HG02938 (cell line): ENCODE measurements around the gene NACC2.

Experiments used
- ATAC-seq: cut with Tn5 transposase; IDR thresholded peaks from one replicate; pipeline ENCODE4 v1.9.1; 2021; ENCODE audit warnings: mild to moderate bottlenecking, moderate library complexity; ENCODE audit not compliant: unreplicated experiment

NACC2 gene

GRCh38 chr9:135998410-135999071 lies 96.5 kb downstream of the NACC2 start:
- no peak for ATAC-seq

- no peak for ATAC-seq
Measured at GRCh38 chr9:135998016-135998380, 97.1 kb downstream of the NACC2 start.

GRCh38 chr9:135997090-135998015 lies 97.7 kb downstream of the NACC2 start:
- ATAC-seq, result no peak

GRCh38 chr9:135995816-135996215 lies 99.3 kb downstream of the NACC2 start:
- no peak for ATAC-seq

- ATAC-seq, result no peak
Measured at GRCh38 chr9:135994501-135995192, 100.4 kb downstream of the NACC2 start.

- ATAC-seq, result no peak
Measured at GRCh38 chr9:135993765-135994500, 101.2 kb downstream of the NACC2 start.

GRCh38 chr9:135993409-135993742 lies 101.7 kb downstream of the NACC2 start:
- ATAC-seq, result no peak

GRCh38 chr9:135992486-135993408 lies 102.3 kb downstream of the NACC2 start:
- no peak for ATAC-seq

GRCh38 chr9:135991771-135992170 lies 103.3 kb downstream of the NACC2 start:
- ATAC-seq, result no peak

GRCh38 chr9:135990468-135991429 lies 104.3 kb downstream of the NACC2 start:
- no peak for ATAC-seq

GRCh38 chr9:135989722-135990467 lies 105.2 kb downstream of the NACC2 start:
- no peak for ATAC-seq

- ATAC-seq, result no peak
Measured at GRCh38 chr9:135989157-135989556, 105.9 kb downstream of the NACC2 start.

GRCh38 chr9:135988493-135988892 lies 106.6 kb downstream of the NACC2 start:
- ATAC-seq, result no peak

- ATAC-seq, result no peak
Measured at GRCh38 chr9:135987838-135988404, 107.2 kb downstream of the NACC2 start.

GRCh38 chr9:135986605-135987004 lies 108.5 kb downstream of the NACC2 start:
- no peak for ATAC-seq

- no peak for ATAC-seq
Measured at GRCh38 chr9:135985889-135986288, 109.2 kb downstream of the NACC2 start.

GRCh38 chr9:135985459-135985774 lies 109.7 kb downstream of the NACC2 start:
- no peak for ATAC-seq
